ENCODE data around the gene DERA. TPM values are rescaled to one million over a fixed set of nuclear protein-coding genes. Genes with fewer than 3 reads are reported as not detected.

Gene DERA
- total and polyA plus RNA-seq, 2 of the 8 experiments (the other 6 are each of a cell fraction or from before 2014, with no cell fraction given) = 13.1 to 17.1 TPM

GRCh38 chr12:15879413-15879812 lies 31.7 kb upstream of the DERA start:
- H3K79me1 ChIP-seq (ENCODE audit: low read depth, low read length) = no peaks in the 10 kb centered on the region
- POLR2A ChIA-PET (ENCODE audit: partially characterized antibody) = no interaction called here
- H2BK20ac ChIP-seq (ENCODE audit: low read length) = no peak overlapping the region
- 95% methylated on average over 3 of the region's 3 CpGs; no CpG with 5 or more reads in 1 of the 2 experiments for WGBS, 2 experiments (ENCODE audit: extremely low coverage in 1 of 2, insufficient coverage in 1 of 2, insufficient read length in 1 of 2, insufficient replicate concordance in 2 of 2, low coverage in 1 of 2, low lambda C conversion rate in 2 of 2, missing lambda C conversion rate in 1 of 2)
- H4K20me1 ChIP-seq (replicated peaks in 1 of 2; ENCODE audit: control insufficient read depth in 1 of 2, insufficient read depth in 2 of 2, low read length in 2 of 2) = peaks cover 4% of the 10 kb centered on the region in 2 experiments
- no peak overlapping the region for H4K5ac ChIP-seq (ENCODE audit: insufficient read length, low read depth, low read length)
- no peaks in the 10 kb centered on the region for H3K27me3 ChIP-seq (replicated peaks in 1 of 4; ENCODE audit: control insufficient read depth in 3 of 4, extremely low read depth in 1 of 4, insufficient read depth in 3 of 4, low read length in 3 of 4)
- FAIRE-seq (no peak), DNase-seq (ENCODE audit: low read depth in 1 of 2, low spot score in 2 of 2) (no peak)
- H2BK15ac ChIP-seq (ENCODE audit: low read length) = no peak overlapping the region
- no peak for TF ChIP-seq RBBP5 (IDR thresholded peaks at IDR 0.05; ENCODE audit: borderline replicate concordance, low read depth, low read length)
- TF ChIP-seq, protein P1, sequence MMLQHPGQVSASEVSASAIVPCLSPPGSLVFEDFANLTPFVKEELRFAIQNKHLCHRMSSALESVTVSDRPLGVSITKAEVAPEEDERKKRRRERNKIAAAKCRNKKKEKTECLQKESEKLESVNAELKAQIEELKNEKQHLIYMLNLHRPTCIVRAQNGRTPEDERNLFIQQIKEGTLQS (IDR thresholded peaks at IDR 0.05; ENCODE audit: insufficient read depth, low read depth, low read length) = no peak
- no peak for TF ChIP-seq SP1 (IDR thresholded peaks at IDR 0.05; ENCODE audit: low read depth, low read length)
- H3K27ac ChIP-seq (ENCODE audit: low read depth, low read length) = no peak overlapping the region
- H3K4me1 ChIP-seq (replicated peaks in 1 of 4; ENCODE audit: control insufficient read depth in 3 of 4, insufficient read depth in 4 of 4, low read length in 3 of 4) = peaks cover 0 to 4% (median 2%) of the 10 kb centered on the region in 4 experiments; a peak in 2 of 7 replicates
- no peak overlapping the region for H2BK5ac ChIP-seq (ENCODE audit: low read depth, low read length)
- H3K4ac ChIP-seq (replicated peaks; ENCODE audit: insufficient read length, low read depth, low read length) = no peak overlapping the region
- no peak overlapping the region for H4K8ac ChIP-seq (ENCODE audit: extremely low read depth, insufficient read depth, low read length)
- H3K56ac ChIP-seq (replicated peaks; ENCODE audit: insufficient read length, low read depth, low read length) = no peak overlapping the region
- no peak overlapping the region for H3K4me2 ChIP-seq (ENCODE audit: insufficient read depth in 1 of 2, low read depth in 2 of 2, low read length in 2 of 2)
- no peak overlapping the region for H3K4me3 ChIP-seq (ENCODE audit: extremely low read depth in 1 of 4, insufficient read depth in 2 of 4, low read depth in 3 of 4, low read length in 4 of 4)
- H3K36me3 ChIP-seq (ENCODE audit: control insufficient read depth in 2 of 4, insufficient read depth in 4 of 4, low read length in 3 of 4) = peaks cover 0 to 9% (median 0%) of the 10 kb centered on the region in 4 experiments; a peak in 1 of 8 replicates
- H3K18ac ChIP-seq (ENCODE audit: extremely low read depth, low read length) = no peak overlapping the region
- H3K14ac ChIP-seq (ENCODE audit: insufficient read length) = no peak overlapping the region
- no peak overlapping the region for H3K9ac ChIP-seq (replicated peaks in 1 of 4; ENCODE audit: extremely low read depth in 1 of 4, low read depth in 3 of 4, low read length in 3 of 4)
- H2BK12ac ChIP-seq (ENCODE audit: low read depth, low read length) = no peak overlapping the region
- no peak overlapping the region for H2AFZ ChIP-seq (ENCODE audit: low read length)
- H3K23me2 ChIP-seq (ENCODE audit: low read depth, low read length) = 0 out of 2 replicates have a peak, but pooled peaks cover 2% of the 10 kb centered on the region
- H3K23ac ChIP-seq (ENCODE audit: insufficient read length) = no peak overlapping the region
- no peak overlapping the region for H4K91ac ChIP-seq (replicated peaks; ENCODE audit: insufficient read length, low read length)
- CTCF ChIA-PET (ENCODE audit: partially characterized antibody) = no interaction called here
- H3K79me2 ChIP-seq (ENCODE audit: control insufficient read depth in 1 of 2, insufficient read depth in 2 of 2, low read length in 2 of 2) = peaks cover 14 to 19% of the 10 kb centered on the region in 2 experiments
- H3K9me3 ChIP-seq (ENCODE audit: insufficient read depth in 2 of 2, low read depth in 1 of 2, low read length in 1 of 2) = 0 out of 4 replicates have a peak, but pooled peaks cover 0 to 4% of the 10 kb centered on the region in 2 experiments
- no peak overlapping the region for H2BK120ac ChIP-seq (replicated peaks; ENCODE audit: low read depth, low read length)
- H2AK5ac ChIP-seq (ENCODE audit: low read depth, low read length) = no peak overlapping the region
